Retinal pigment epithelial cell (primary cell): ENCODE data around the gene DBN1.
"Not testable (repeated sequence)": the region's sequence is repeated elsewhere in the genome, so short reads cannot be mapped to it uniquely, and the experiment has no call there.

Experiments
- DNase-seq: peaks from one replicate; pipeline ENCODE4 v3.0.0-alpha.2; 2010; ENCODE audit warnings: low read depth
- H3K4me3 ChIP-seq: 2 replicates; pipeline ENCODE4 v1.5.1; 2011; ENCODE audit warnings: mild to moderate bottlenecking, low read length, control low read depth, moderate library complexity
- CTCF ChIP-seq: conservative IDR thresholded peaks from 2 replicates; pipeline ENCODE4 v1.5.1; 2011; ENCODE audit warnings: low read depth, low read length, control low read depth, inconsistent platforms

The DBN1 gene

GRCh38 chr5:177421062-177421798 is 52.2 kb downstream of the DBN1 start:
- no peak for TF ChIP-seq CTCF
- no peak overlapping the region for H3K4me3 ChIP-seq
- DNase-seq: no peak

DNA sequence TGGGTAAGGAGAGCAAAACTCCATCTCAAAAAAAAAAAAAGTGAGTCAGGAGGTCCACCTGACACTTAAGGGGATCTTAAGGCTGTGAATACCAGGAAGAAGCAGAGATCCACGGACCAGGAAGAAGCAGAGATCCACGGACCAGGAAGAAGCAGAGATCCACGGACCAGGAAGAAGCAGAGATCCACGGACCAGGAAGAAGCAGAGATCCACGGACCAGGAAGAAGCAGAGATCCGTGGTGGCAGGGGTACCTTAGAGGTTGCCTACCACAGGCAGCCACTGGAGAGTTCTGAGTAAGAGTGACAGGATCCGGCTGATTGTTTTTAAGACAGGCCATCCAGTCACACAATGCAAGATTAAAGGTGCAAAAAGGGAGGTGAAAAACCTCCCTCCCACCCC is 53.0 kb downstream of the DBN1 start:
- not testable (repeated sequence) for DNase-seq, H3K4me3 ChIP-seq

- TF ChIP-seq CTCF: no peak
- H3K4me3 ChIP-seq: no peak overlapping the region
- DNase-seq: no peak
Observed at GRCh38 chr5:177419046-177419445, 54.4 kb downstream of the DBN1 start.

DNA sequence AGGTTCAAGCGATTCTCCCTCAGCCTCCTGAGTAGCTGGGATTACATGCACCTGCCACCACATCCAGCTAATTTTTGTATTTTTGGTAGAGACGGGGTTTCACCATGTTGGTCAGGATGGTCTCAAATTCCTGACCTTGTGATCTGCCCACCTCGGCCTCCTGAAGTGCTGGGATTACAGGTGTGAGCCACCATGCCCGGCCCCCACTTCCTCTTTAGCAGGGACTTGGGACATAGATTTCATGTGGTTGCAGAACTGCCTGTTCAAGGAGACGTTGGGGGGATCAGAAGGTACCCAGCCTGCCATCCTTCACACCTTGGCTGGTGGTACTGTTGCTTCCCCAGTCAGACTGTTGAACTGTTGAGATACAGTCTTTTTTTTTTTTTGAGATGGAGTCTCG is 56.4 kb downstream of the DBN1 start:
- H3K4me3 ChIP-seq: not testable (repeated sequence)

GRCh38 chr5:177414481-177414880 is 59.0 kb downstream of the DBN1 start:
- no peak overlapping the region for H3K4me3 ChIP-seq
- no peak for DNase-seq
- TF ChIP-seq CTCF: no peak

More for the DNA sequence above, 56.4 kb downstream of the DBN1 start:
- not testable (repeated sequence) for DNase-seq

GRCh38 chr5:177412603-177413233 is 60.7 kb downstream of the DBN1 start:
- DNase-seq: no peak

GRCh38 chr5:177410575-177410974 is 62.9 kb downstream of the DBN1 start:
- TF ChIP-seq CTCF: no peak
- no peak for DNase-seq
- no peak overlapping the region for H3K4me3 ChIP-seq

More at GRCh38 chr5:177412603-177413233, 60.7 kb downstream of the DBN1 start:
- no peak for TF ChIP-seq CTCF
- H3K4me3 ChIP-seq: no peak overlapping the region

DNA sequence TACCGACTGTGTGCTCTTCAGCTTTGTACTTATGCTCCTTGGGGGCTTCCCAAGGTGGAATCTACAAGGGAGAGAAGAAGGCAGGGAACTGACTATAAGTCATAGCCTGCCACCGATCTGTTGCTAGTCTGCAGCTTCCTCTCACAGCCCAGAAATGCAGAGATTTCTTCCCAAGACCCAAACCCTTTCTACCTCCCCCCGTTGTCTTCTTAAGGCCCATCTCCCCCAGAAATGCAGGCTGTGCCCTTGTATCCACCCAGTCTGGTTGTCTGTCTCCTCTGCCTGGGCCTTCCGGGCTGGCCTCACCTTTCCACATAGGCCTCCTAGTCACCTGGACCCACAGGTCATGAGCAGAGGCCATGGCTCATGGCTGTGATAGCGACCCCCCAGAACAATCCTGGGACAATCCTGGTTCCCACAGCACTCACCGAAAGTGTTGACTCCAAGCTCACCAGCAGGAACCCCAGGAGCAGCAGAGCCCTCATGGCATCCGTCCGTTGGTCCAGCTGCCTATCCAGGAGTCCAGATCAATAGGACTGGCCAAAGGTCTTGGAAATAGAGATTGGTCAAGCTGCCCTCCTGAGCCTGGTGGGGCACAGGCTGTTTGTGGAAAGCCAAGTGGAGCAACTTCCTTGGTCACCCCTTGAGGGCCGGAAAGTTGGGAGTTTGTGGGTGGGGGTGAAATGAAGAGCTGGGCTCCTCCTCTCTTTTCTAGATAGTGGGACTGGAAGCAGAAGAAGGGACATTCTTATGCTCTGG is 64.2 kb downstream of the DBN1 start, which contains the start of gene F12:
F12 (minus strand) TSS at position 522 of the 759 bp plus-strand sequence; CDS start at position 485, 37 bp downstream.
- DNase-seq: no peak
- no peak for TF ChIP-seq CTCF
- H3K4me3 ChIP-seq: no peak within 1 kb of the TSS
